Gastrocnemius medialis (tissue), 4 donors: ENCODE data around the gene CYP39A1.

ENCODE experiments used
- CTCF ChIP-seq, 5 experiments: fragments of 450-650 bp in 3 of 5; fragments of 200-600 bp in 2 of 5; sonication (generic) in 2 of 5; IDR thresholded peaks in 4 of 5; conservative IDR thresholded peaks in 1 of 5; 1 replicate in 4 of 5; 2 replicates in 1 of 5; pipeline ENCODE4 v1.5.1; 2016 to 2019; ENCODE audit warnings: antibody characterized with exemption in 5 of 5, mild to moderate bottlenecking in 3 of 5, moderate library complexity in 3 of 5
- POLR2A ChIP-seq, 2 donors: fragments of 450-650 bp; IDR thresholded peaks; one replicate each; pipeline ENCODE4 v1.6.1; 2017; ENCODE audit warnings: antibody characterized with exemption in 2 of 2, mild to moderate bottlenecking in 2 of 2, moderate library complexity in 2 of 2

DNA sequence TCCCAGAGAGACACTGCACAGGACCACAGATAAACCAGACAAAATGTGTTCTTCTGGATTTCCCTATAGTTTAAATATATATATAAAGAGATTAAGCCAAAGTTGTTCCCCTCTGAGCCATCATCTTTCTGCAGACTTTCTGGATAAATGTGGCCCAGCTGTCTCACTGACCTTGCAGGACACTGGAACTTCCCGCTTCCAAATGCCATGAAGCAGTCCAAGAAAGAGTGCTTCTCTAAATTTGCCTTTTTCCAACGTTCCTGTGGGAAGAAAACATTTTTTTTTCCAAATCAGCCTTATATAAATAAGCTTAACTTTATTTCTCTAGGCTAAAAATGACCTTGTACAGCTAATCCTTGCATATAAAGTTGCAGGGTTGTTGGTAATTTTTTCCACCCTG, 65.7 kb downstream of the CYP39A1 start:
- no peak for TF ChIP-seq POLR2A (IDR thresholded peaks at IDR 0.05)
- TF ChIP-seq CTCF (IDR thresholded peaks at IDR 0.05 in 4 of 5, conservative IDR thresholded peaks at IDR 0.05 in 1 of 5) = no peak
